OCI-LY1 (cell line): ENCODE data around the gene FAM13C.
"Not testable (repeated sequence)": the region's sequence is repeated elsewhere in the genome, so short reads cannot be mapped to it uniquely, and the experiment has no call there.

Source experiments
- H2AFZ ChIP-seq: fragments of 200-600 bp; sonication (generic), shearing (Covaris generic); 2 replicates; pipeline ENCODE4 v1.6.0; 2014; ENCODE audit warnings: antibody characterized with exemption, mild to moderate bottlenecking, low read length
- H3F3A ChIP-seq: fragments of 200-600 bp; sonication (generic), shearing (Covaris generic); 2 replicates; pipeline ENCODE4 v1.6.0; 2014; ENCODE audit warnings: mild to moderate bottlenecking, antibody characterized with exemption, low read length, moderate library complexity; ENCODE audit not compliant: insufficient read depth
- H3K27ac ChIP-seq: fragments of 200-600 bp; sonication (generic); 2 replicates; pipeline ENCODE4 v1.5.1; 2014; ENCODE audit warnings: low read length, mixed run types, mild to moderate bottlenecking, low read depth; ENCODE audit not compliant: poor library complexity, severe bottlenecking
- H3K27me3 ChIP-seq: fragments of 200-600 bp; sonication (generic); 2 replicates; pipeline ENCODE4 v1.6.0; 2014; ENCODE audit warnings: antibody characterized with exemption, mild to moderate bottlenecking, low read length, moderate library complexity; ENCODE audit not compliant: insufficient read depth
- H3K36me3 ChIP-seq: fragments of 200-600 bp; sonication (generic); 2 replicates; pipeline ENCODE4 v1.6.1; 2014; ENCODE audit warnings: mild to moderate bottlenecking, antibody characterized with exemption, low read length, moderate library complexity, mixed read lengths; ENCODE audit not compliant: insufficient read depth
- H3K4me1 ChIP-seq: fragments of 200-600 bp; sonication (generic); 2 replicates; pipeline ENCODE4 v1.5.1; 2014; ENCODE audit warnings: mild to moderate bottlenecking, low read length, moderate library complexity; ENCODE audit not compliant: insufficient read depth, severe bottlenecking
- H3K4me2 ChIP-seq: fragments of 200-600 bp; sonication (generic), shearing (Covaris generic); 2 replicates; pipeline ENCODE4 v1.6.1; 2014; ENCODE audit warnings: low read length
- H3K4me3 ChIP-seq: fragments of 200-600 bp; sonication (generic); 2 replicates; pipeline ENCODE4 v1.5.1; 2014; ENCODE audit warnings: low read length, low read depth, mild to moderate bottlenecking, mixed read lengths; ENCODE audit not compliant: poor library complexity, severe bottlenecking
- H3K79me2 ChIP-seq: fragments of 200-600 bp; shearing (Covaris generic); 2 replicates; pipeline ENCODE4 v1.6.1; 2016; ENCODE audit warnings: mixed run types, low read length, mixed read lengths; ENCODE audit not compliant: insufficient read depth
- H3K9ac ChIP-seq: fragments of 200-600 bp; sonication (generic), shearing (Covaris generic); 2 replicates; pipeline ENCODE4 v1.6.1; 2014; ENCODE audit warnings: mild to moderate bottlenecking, low read length, mixed read lengths
- H3K9me2 ChIP-seq: fragments of 200-600 bp; sonication (generic), shearing (Covaris generic); 2 replicates; pipeline ENCODE4 v1.6.1; 2014; ENCODE audit warnings: low read depth, mild to moderate bottlenecking, low read length, mixed read lengths
- H3K9me3 ChIP-seq: fragments of 200-600 bp; shearing (Covaris generic); 2 replicates; pipeline ENCODE4 v1.6.1; 2014; ENCODE audit warnings: low read length, mixed read lengths
- H4K20me1 ChIP-seq: fragments of 200-600 bp; sonication (generic), shearing (Covaris generic); 2 replicates; pipeline ENCODE4 v1.6.0; 2016; ENCODE audit warnings: mild to moderate bottlenecking, low read length; ENCODE audit not compliant: insufficient read depth
- EZH2 ChIP-seq: fragments of 200-600 bp; sonication (generic), shearing (Covaris generic); IDR thresholded peaks from 2 replicates; pipeline ENCODE4 v1.8.0; 2017; ENCODE audit warnings: borderline replicate concordance, mixed run types, mild to moderate bottlenecking, antibody characterized with exemption, low read length, moderate library complexity, mixed read lengths
- TF ChIP-seq, protein P1 (sequence below): fragments of 200-600 bp; sonication (generic), shearing (Covaris generic); IDR thresholded peaks from 2 replicates; pipeline ENCODE4 v1.5.1; 2017; ENCODE audit warnings: mild to moderate bottlenecking, antibody characterized with exemption, low read length, moderate library complexity, mixed read lengths

The FAM13C gene

DNA sequence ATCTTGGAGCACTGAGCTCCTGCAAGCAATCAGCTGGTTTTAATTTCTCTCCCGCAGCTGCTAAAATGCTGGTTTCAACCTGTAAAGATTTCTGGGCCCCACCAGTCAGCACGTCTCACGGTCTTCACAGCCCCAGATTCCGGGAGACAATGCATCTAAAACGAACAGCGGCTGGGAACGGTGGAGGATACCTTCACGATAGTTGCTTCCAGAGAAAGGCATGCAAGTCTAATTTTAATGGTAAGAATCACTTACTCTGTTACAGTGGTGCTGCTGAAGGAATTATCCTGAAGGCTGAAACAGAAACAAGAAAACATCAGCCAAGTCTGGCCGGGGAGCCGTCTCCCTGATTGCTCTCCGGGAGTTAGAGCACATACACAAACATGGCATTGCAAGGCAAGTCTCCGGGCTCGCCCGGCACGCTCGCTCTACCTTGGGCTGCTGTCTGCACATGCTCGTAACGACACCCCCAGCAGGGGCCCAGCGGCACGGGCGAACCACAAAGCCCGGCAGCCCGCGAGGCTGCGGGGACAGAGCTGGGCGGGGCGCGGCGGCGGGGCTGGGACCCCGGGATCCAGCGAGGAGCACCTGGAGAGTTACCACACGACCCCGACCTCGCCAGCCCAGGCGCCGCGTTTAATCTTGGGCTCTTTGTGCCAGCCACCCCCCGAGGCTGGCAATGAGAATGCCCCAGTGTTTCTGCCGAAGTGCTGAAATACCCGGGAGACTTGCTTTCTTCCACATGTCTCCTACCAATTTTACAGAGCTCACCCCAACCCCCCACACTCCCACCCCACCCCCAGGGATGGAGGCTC is at the start of gene FAM13C:
Gene FAM13C (minus strand): TSS at position 406 of the 815 bp plus-strand sequence. CDS start 89 bp downstream, at position 317.
- Histone ChIP-seq H3K4me2 (no peak within 1 kb of the TSS), H3K4me3 (no peak within 1 kb of the TSS), H3K27me3 (no peaks in the 10 kb centered on the region), H2AFZ (no peak within 1 kb of the TSS), H3K9me3 (no peaks in the 10 kb centered on the region), H3K9ac (no peak within 1 kb of the TSS), H3F3A (no peaks in the 10 kb centered on the region), H3K79me2 (no peaks in the 10 kb centered on the region), H3K4me1 (no peaks in the 10 kb centered on the region), H3K9me2 (no peaks in the 10 kb centered on the region), H3K27ac (no peak within 1 kb of the TSS), H3K36me3 (no peaks in the 10 kb centered on the region), H4K20me1 (no peaks in the 10 kb centered on the region)
- no peak for TF ChIP-seq EZH2
- TF ChIP-seq, protein P1, sequence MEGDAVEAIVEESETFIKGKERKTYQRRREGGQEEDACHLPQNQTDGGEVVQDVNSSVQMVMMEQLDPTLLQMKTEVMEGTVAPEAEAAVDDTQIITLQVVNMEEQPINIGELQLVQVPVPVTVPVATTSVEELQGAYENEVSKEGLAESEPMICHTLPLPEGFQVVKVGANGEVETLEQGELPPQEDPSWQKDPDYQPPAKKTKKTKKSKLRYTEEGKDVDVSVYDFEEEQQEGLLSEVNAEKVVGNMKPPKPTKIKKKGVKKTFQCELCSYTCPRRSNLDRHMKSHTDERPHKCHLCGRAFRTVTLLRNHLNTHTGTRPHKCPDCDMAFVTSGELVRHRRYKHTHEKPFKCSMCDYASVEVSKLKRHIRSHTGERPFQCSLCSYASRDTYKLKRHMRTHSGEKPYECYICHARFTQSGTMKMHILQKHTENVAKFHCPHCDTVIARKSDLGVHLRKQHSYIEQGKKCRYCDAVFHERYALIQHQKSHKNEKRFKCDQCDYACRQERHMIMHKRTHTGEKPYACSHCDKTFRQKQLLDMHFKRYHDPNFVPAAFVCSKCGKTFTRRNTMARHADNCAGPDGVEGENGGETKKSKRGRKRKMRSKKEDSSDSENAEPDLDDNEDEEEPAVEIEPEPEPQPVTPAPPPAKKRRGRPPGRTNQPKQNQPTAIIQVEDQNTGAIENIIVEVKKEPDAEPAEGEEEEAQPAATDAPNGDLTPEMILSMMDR: no peak

DNA sequence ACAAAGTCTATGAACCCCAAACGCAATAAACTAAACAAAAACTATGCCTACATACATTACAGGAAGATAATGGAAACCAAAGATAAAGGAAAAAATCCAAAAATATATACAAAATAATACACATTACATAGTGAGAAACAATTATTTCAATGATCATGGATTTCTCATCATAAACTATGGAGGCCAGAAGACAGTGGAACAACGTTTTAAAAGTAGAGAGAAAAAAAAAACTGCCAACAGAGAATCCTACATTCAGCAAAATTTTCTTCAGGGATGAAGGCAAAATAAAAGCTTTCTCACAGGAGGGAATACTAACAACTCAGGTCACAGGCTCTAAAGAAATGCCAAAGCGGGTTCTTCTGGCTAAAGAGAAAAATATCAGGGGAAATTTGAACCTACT is 42.9 kb upstream of the FAM13C start:
- Histone ChIP-seq H3F3A (no peaks in the 10 kb centered on the region), H3K9ac (no peak overlapping the region), H2AFZ (no peak overlapping the region), H3K9me2 (no peaks in the 10 kb centered on the region), H3K36me3 (no peaks in the 10 kb centered on the region), H3K27me3 (no peaks in the 10 kb centered on the region), H3K4me3 (no peak overlapping the region), H3K79me2 (no peaks in the 10 kb centered on the region), H4K20me1 (no peaks in the 10 kb centered on the region), H3K27ac (no peak overlapping the region), H3K4me2 (no peak overlapping the region), H3K4me1 (no peaks in the 10 kb centered on the region), H3K9me3 (no peaks in the 10 kb centered on the region)
- TF ChIP-seq, protein P1: no peak
- no peak for TF ChIP-seq EZH2

DNA sequence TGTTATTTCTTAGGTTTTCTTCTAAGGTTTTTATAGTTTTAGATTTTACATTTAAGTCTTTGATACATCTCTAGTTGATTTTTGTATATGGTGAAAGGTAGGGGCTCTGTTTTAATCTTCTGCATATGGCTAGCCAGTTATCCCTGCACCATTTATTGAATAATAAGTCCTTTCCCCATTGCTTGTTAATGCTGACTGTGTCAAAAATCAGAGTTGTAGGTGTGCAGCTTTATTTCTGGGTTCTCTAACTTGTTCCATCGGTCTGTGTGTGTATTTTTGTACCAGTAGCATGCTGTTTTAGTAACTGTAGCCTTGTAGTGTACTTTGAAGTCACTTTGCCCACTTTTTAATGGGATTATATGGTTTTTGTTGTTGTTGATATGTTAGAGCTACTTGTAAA is 37.9 kb upstream of the FAM13C start:
- TF ChIP-seq, protein P1: no peak
- no peak for TF ChIP-seq EZH2
- Histone ChIP-seq H3K4me1 (no peaks in the 10 kb centered on the region), H3K79me2 (no peaks in the 10 kb centered on the region), H3K4me3 (no peak overlapping the region), H3K4me2 (no peak overlapping the region), H3K36me3 (no peaks in the 10 kb centered on the region), H3K9me3 (no peaks in the 10 kb centered on the region), H3K27ac (no peak overlapping the region), H3K9ac (no peak overlapping the region), H3K27me3 (no peaks in the 10 kb centered on the region), H2AFZ (no peak overlapping the region), H4K20me1 (no peaks in the 10 kb centered on the region), H3K9me2 (no peaks in the 10 kb centered on the region), H3F3A (no peaks in the 10 kb centered on the region)

DNA sequence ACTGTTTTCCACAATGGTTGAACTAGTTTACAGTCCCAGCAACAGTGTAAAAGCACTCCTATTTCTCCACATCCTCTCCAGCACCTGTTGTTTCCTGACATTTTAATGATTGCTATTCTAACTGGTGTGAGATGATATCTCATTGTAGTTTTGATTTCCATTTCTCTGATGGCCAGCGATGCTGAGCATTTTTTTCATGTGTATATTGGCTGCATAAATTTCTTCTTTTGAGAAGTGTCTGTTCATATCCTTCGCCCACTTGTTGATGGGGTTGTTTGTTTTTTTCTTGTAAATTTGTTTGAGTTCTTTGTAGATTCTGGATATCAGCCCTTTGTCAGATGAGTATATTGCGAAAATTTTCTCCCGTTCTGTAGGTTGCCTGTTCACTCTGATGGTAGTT is 37.0 kb upstream of the FAM13C start:
- H3K9me2 ChIP-seq, H3K79me2 ChIP-seq, H2AFZ ChIP-seq, H4K20me1 ChIP-seq, H3K4me1 ChIP-seq, H3K9me3 ChIP-seq, H3F3A ChIP-seq, H3K9ac ChIP-seq, H3K4me2 ChIP-seq, H3K36me3 ChIP-seq, H3K27ac ChIP-seq, H3K4me3 ChIP-seq, H3K27me3 ChIP-seq: not testable (repeated sequence)
